GM12874 (cell line): Measurements from ENCODE around the gene ADGRE1.

Experiments used
- TF ChIP-seq, protein P1 (sequence below): IDR thresholded peaks from 2 replicates; pipeline ENCODE4 v1.5.1; 2011; ENCODE audit warnings: low read depth, mild to moderate bottlenecking, control low read depth, low read length, moderate library complexity; ENCODE audit not compliant: insufficient read depth

ADGRE1 gene

DNA sequence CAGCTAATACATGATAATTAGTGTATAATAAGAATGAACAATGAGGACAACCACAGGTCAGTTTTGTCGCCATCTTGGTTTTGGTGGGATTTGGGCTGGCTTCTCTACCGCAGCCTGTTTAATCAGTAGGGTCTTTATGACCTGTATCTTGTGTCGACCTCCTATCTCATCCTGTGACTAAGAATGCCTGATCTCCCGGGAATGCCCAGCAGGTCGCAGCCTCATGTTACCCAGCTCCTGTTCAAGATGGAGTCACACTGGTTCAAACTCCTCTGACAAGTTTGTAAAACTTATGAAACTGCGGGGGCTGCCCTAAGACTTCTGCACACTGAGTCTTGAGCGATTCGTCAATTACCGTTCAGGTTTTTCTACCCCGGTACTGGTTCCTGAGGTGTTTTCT, 21.5 kb upstream of the ADGRE1 start:
- TF ChIP-seq, protein P1, sequence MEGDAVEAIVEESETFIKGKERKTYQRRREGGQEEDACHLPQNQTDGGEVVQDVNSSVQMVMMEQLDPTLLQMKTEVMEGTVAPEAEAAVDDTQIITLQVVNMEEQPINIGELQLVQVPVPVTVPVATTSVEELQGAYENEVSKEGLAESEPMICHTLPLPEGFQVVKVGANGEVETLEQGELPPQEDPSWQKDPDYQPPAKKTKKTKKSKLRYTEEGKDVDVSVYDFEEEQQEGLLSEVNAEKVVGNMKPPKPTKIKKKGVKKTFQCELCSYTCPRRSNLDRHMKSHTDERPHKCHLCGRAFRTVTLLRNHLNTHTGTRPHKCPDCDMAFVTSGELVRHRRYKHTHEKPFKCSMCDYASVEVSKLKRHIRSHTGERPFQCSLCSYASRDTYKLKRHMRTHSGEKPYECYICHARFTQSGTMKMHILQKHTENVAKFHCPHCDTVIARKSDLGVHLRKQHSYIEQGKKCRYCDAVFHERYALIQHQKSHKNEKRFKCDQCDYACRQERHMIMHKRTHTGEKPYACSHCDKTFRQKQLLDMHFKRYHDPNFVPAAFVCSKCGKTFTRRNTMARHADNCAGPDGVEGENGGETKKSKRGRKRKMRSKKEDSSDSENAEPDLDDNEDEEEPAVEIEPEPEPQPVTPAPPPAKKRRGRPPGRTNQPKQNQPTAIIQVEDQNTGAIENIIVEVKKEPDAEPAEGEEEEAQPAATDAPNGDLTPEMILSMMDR = no peak

- TF ChIP-seq, protein P1 = no peak
Measured at GRCh38 chr19:6866741-6867151, 20.6 kb upstream of the ADGRE1 start.

GRCh38 chr19:6868351-6868750, 19.0 kb upstream of the ADGRE1 start:
- TF ChIP-seq, protein P1 = no peak

DNA sequence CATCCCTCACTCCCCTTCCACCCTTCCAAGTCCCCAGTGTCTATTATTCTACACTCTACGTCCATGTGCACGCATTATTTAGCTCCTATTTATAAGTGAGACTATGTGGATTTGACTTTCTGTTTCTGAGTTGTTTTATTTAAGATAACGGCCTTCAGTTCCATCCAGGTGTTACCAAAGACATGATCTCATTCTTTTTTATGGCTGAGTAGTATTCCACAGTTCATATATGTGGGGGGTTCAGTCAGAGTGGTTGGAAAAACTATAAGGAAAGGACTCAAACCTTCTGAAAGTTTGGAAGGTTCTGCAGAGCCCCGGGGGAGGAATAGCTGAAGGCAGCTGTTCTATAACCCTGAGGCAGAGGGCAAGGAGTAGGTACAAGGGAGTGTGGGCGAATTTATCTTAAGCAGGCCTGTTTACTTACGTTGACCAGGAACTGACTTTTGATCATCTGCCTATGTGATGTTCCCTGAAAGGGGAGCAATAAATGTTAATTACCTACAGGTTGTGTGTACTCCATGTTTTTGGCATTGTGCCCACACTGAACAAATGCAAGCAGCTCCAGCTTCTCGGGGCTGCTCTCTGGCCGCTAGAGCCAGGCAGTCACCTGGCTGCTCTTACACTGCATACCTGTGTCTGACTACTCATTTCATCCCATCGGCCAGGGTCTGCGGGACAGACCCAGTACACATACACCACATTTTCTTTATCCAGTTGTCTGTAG, 13.5 kb upstream of the ADGRE1 start:
- TF ChIP-seq, protein P1 = no peak

- TF ChIP-seq, protein P1 = no peak
Measured at GRCh38 chr19:6875218-6875617, 12.2 kb upstream of the ADGRE1 start.

DNA sequence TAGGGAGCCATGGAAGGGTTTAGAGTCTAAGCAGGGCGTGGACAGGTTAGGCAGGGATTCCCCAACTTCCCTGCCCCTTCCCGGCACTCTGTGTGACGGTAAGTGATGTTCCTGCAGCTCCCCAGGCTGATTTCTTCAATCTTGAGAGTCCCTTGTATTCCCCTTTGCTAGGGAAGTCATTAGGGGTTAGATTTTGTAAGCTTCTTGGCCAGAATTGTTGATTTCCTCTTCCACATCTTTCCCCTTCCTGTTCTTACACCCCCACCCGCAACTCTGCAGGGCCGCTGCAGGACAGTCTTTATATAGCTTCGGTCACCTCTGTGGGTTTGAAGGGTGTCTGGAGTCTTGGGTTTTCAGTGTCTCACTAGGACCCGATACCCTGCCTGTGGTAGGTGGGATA, 10.6 kb upstream of the ADGRE1 start:
- TF ChIP-seq, protein P1 = no peak

DNA sequence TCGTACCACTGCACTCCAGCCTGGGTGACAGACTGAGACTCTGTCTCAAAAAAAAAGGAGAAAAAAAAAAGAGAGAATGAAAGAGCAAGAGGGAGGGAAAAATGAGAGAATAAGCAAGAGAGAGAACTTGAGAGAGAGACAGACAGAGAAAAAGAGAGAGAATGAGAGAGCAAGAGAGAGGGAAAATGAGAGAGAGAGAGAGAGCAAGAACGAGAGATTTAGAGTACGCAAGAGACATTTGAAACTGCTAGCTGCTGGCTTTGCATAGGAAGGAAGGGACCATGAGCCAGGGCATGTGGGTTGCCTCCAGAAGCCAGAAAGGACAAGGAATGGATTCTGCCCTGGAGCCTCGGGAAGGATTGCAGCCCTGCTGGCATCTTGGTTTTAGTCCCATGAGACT, 9.6 kb upstream of the ADGRE1 start:
- TF ChIP-seq, protein P1 = no peak
